Ecto neural progenitor cell (in vitro differentiated cells): ENCODE measurements around the gene COPB2.

Experiments
- DNase-seq: peaks from one replicate; pipeline ENCODE4 v3.0.0-alpha.2; 2018; ENCODE audit warnings: low spot score

COPB2 gene

GRCh38 chr3:139307601-139308555 is 81.6 kb downstream of the COPB2 start:
- no peak for DNase-seq
